Glomerular endothelial cell (primary cell): Measurements from ENCODE around the gene KIF13A. TPM values are rescaled to one million over a fixed set of nuclear protein-coding genes. Genes with fewer than 3 reads are reported as not detected.
A peak's percentile ranks its signal among the peaks of the same experiment; 100 is the strongest.
"Not testable (repeated sequence)": the region's sequence is repeated elsewhere in the genome, so short reads cannot be mapped to it uniquely, and the experiment has no call there.

Experiments
- DNase-seq: peaks from one replicate; pipeline ENCODE4 v3.0.0-alpha.2; 2011; ENCODE audit warnings: low read depth, low spot score; ENCODE audit errors: extremely low read depth
- total RNA-seq: library from RNA; depleted of rRNA; stranded (reverse); fragments of >200 nt; gene quantifications from 2 replicates; pipeline ENCODE4 v1.2.3, GENCODE V29; 2015

KIF13A gene
- total RNA-seq, 1 donor from 2014 or later, result 59.7 TPM

DNA sequence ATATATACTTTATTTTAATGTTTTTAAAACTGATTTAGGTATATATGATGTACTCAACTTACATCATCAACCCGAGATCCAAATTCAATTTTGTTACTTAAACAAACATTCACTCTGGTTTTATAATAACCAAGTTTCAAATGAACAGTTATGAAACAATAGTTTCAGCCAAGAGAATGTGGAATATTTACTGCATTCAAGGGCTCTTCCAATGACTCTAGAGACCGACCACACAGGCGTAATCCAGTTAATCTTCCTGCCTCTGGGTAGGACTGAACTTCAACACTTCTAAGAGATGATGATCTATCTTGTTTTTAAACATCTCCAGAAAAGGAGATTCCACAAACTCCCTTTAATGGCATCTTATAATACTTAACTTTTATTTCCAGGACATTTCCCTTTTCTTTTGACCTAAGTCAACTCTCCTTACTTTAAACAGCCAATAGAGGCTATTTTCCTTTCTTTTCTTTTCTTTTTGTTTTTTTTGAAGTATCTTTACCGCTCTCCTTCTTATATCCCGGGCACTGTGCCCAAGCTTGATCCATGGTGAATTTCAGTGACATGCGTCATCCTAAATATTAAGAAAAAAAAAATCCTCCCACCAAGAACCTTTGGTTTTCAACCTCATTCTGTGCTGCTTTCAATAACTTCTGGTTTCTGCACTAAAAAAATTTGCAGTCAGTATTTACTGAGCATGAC, 110.1 kb downstream of the KIF13A start:
- no peak for DNase-seq

DNA sequence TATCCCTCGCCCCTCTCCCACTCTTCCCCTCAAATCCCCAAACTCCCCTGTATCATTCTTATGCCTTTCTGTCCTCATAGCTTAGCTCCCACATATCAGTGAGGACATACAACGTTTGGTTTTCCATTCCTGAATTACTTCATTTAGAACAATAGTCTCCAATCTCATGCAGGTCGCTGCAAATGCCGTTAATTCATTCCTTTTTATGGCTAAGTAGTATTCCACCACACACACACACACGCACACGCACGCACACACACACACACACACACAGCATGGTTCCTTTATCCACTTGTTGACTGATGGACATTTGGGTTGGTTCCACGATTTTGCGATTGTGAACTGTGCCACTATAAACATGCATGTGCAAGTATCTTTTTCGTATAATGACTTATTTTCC, 112.7 kb downstream of the KIF13A start:
- no peak for DNase-seq

DNA sequence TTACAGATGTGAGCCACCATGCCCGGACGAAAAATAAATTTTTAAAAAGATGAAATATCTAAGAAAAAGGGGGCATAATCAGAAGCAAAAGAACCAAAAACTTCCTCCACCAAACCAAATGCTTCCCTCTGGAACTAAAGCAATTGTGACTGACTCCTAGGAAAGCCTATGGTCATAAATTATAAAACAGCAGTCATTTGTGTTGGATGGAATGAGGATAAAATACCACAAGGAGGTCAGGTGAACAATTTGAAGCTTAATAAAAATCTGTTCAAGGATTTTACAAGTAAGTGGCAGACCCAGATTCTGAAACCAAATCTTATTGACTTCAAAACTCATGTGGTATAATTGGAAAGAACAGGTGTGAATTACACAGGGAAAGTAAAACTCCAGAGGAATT, 114.5 kb downstream of the KIF13A start:
- no peak for DNase-seq

DNA sequence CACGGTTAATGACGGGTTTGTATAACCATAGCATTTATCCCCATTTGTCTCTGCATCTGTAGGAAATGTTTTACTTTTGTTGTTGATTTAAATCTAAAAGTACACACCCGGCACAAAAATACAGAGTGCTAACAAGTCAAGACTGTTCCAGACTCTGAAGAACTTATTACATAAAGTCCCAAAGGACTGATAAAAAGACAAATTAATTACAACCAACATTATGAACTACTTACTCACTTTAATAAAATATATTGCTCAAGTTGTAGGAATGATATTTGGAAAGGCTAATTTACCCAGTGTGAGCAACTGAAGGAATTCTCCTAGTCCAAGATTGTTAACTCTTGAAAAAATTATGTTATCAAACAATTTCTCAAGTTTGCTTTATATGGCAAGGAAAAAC, 115.6 kb downstream of the KIF13A start:
- no peak for DNase-seq

DNA sequence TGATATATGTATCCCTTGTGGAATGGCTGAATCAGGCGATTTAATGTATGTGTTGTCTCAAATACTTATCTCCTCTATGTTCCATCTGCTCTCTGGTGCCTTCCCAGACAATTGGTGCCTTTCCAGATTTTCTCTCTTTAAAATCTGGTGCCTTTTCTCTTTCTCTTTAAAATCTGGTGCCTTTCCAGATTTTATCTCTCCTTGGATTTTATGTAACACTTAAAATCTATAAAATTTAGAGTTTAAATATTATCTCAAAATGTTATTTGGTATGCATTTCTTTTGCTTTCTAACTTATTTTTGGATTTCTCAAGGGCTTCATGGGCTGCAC, 116.3 kb downstream of the KIF13A start:
- no peak for DNase-seq

DNA sequence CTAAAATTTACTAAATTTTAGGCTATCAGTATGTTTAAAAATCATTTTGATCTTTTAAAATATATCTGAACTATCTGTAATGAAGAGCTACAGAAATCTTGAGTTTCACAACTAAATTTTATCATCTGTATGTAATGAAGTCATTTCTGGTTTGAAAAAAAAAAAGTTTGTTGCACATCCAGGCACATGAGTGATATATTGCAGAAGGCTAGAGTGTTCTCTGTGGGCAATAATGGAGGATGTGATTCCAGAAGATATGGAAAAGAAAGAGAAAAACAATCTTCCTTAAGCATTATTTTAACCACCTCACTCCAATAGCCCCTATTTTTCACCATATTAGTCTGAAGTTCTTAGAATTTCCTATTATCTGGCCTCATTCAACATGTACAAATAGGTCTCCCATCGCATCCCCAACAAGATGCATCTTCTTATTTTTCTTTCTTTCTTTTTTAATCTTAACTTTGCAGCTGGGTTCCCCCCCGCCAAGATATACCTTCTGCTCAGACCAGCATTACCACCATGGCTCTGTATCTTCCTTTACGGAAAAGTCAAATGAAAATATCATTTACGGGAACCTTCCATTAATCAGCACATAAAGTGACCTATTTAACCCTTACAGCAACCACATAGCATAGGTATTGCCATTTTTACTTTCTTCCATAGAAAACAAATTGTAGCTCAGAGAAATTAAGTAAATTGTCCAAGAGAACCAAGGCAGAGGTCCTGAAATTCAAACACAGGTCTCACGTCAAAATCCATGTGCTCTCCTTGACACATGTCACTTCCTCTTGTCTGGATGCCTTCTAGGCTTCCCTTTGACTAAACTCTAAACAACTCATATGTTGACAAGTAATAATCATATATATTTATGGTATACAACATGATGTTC, 116.9 kb downstream of the KIF13A start:
- no peak for DNase-seq

DNA sequence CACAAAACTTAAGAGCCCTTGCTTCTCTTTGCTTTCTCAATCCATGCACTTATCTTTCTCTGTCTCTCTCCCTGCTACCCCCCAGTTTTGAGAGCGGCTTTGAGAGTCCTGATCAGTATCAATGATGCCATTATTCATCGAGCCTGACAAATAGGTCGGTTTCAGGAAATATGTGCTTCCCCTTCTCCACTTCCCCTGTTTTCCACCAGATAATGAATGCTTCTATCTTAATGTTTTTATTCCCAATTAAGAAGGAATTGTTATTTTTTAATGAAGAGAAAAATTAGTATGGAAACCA, 117.7 kb downstream of the KIF13A start:
- DNase-seq, result no peak

DNA sequence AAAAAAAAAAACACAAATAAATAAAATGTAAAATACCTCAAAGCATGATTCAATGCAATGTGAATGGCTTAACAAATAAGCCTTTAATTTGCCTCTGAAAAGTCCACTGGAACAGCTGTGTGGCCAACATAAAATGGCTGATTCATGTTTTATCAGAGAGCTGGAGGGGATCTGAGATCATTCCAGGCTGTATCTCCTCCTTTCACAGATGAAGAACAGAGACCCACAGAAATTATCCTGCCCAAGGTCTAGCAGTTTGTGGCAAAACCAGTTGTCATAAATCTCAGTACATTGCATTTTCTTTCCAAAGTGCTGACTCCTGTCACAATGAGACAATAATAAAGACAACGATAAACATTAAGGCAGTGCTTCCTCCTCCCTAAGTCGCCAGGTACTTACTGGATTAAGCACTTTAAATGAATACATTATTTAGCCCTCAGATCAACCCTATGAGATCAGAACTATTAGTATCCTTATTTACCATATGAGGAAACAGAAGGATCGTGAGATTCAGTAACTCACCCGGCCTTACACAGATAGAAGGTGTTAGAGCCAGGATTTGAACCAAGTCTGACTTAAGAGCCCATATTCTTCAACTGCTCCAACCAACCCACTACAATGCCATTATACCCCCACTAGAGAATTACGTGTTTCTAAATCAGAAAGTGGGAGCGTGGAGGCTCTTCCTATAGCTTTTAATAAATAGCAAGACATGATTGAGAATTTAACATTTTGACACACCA, 118.3 kb downstream of the KIF13A start:
- DNase-seq, result no peak

DNA sequence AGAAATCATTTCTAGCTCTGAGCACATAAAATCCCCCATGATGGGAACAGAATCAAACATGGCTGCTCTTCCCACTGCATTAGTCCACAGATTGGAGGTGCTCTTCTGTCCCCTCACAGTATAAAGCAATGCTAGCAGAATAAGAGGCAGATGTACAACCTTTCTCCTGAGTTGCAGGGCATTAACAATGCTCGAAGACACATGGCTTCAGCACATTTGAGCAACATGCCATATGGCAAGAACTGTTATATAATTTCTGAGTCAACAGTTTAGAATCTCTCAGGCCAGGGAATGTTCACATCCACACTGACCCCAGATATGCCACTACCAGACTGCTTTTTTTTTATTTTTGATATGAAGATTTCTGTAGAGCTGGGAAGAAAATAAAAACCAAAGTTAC, 119.6 kb downstream of the KIF13A start:
- DNase-seq, result no peak

DNA sequence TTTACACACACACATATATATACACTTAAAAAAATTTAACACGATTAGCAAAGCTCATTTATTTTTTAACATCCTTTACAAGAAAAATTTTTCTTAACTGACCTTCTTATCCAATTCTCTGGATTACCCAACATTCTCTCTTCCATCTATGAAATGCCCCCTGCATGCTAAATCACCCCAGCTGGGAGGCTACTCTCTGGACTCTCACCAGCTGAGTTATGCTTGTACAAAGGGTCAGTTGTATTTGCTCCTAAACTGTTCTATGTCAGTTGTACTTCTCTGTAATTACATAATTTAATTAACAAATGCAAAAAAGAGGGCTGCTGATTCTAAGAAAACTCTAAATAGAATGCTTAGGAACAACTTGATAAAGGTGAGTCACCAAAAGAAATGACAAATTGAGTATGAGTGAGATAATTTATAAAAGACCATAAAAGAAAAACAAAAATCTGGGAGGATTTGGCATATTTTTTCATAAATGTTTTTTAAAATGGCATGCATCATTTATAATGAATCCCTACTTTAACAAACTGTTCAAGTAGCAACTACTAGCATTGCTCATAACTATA, 120.5 kb downstream of the KIF13A start:
- DNase-seq, result no peak

DNA sequence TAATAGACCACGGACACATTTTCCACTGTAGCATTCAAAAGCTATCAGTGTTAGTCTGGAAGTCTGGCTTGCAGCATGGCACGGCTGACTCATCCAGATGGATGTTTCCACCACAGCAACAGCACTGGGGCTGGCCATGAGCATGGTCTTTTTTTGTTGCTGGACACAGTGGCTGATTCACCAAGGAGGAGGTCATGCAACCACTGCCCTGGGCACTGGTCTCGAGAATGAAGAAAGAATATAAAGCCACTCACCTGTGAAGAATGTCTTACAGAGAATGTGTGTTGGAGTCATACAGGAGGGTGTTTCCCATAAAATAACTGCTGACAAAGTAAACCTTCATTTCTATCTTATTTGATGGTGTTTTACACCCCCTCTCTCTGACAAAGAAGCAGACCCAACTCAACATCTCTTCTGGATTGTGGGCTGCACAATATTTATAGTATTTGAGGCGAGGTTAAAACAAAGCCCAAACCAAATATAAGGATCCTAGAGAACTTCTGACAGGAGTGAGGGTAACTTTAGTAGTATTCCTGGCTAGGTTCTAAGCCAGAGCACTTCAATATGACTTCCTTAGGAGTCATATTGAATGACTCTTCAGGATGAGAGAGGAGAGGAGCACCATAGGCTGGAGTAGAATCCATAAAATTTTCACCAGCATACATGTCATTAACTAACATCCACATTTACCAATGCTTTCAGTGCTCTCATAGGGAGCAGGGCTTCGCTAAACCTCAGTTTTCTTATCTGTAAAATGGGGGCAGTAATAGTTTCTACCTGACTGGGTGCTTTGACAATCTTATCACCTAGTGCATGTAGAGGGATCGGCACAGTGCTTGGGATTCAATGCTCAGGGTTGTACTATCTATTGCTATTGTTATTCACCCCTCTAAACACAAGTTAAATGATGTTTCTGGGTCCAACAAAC, 121.4 kb downstream of the KIF13A start:
- DNase-seq, result peak; percentile 77

DNA sequence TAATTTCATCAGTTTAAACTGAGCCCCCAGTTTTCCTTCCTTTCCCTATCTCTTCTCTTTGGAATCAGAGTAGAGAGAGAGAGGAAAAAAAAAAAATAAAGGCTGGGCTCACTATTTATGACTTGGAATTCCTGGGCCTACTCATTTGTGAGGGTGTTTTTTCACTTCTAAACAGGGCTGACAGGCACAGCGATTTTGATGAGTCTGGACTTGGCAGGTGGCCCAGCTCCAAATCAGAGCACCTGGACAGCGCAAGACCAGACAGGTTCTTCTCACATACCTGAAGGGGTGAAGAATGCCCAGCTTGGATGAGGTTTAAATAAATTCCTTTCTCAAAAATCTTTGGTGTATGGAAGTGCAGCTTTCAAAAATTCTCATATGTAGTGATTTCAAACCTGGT, 122.2 kb downstream of the KIF13A start:
- no peak for DNase-seq

DNA sequence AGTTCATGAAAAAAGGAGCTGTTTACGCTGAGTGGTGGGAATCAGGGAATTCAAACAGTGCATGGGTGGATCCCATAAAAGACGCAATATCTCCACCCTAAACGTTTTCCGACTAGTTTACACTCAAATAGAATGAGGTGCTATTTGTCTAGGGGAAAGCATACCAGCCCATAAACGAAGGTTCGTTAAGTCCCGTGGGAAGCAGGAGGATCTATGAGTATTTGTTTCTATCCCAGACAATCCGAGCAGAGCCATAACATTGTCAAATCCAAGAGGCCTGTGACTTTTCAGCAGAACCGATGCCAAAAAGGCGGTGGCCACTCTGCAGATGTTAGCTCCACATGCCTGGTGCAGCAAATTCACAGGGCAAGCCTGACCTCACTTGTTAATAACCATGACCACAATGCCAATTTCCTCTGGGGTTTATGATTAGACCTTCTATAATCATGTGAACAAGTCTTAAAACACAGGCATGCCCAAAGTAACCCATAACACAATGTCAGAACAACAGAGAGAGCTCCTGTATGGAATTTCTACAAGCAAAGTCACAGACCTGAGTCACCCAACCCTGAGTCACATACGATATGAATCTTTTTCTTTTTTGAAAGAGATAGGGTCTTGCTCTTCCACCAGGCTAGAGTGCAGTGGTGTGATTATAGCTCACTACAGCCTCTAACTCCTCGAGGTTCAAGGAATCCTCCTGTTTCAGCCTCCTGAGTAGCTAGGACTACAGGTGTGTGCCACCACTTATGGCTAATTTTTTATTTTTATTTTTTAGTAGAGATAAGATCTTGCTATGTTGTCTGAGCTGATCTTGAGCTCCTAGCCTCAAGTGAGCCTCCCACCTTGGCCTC, 123.3 kb downstream of the KIF13A start:
- DNase-seq, result no peak

DNA sequence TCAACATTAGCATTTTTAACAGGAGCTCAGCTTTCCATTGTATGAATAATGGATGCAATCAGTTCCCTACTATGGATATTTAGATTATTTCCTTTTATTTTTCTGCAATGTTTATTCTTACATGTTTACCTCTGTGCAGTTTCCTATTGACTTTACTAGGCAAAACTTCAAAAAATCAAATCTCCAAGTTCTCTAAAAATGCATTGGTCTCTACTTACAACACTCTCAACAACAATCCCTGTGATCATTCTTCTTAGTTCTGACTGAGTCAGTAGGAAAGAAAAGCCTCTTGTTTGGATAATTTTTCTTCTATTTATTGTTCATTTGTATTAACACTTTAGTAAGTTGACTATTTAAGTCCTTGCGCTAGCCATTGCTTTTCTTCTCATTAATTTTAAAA, 126.1 kb downstream of the KIF13A start:
- no peak for DNase-seq

DNA sequence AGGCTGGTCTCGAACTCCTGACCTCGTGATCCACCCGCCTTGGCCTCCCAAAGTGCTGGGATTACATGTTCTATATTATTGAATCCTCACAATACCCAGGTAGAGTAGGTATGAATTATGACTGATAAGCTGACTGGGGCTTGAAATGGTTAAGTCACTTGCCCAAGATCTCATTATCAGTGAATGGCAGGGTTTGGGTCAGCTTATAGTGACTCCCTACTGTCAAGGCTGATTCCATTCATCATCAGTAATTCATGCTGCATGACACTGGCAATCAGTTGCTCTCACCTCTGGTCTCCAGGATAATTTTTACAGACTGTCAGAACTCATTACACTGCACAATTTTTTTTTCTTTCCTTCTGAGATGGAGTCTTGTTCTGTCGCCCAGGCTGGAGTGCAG, 127.6 kb downstream of the KIF13A start:
- no peak for DNase-seq

DNA sequence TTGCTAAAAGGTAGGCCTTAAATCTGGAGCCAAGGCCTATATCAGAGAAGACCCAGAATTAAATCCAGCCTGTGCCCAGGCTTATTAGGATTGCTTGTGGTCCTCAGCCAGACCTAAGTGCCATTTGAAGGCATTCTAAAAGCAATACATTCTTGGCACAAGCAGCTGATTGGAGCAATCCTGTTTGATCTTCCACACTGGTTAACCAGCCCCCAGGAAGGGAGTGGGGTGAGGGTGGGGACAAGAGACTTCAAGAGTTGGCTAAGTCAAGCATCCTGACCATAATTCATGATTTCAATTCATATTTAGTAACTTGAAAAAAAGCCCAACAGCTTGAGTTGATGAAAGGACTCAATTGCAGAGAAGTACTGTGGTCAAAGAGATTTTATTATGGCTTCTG, 128.9 kb downstream of the KIF13A start:
- no peak for DNase-seq

DNA sequence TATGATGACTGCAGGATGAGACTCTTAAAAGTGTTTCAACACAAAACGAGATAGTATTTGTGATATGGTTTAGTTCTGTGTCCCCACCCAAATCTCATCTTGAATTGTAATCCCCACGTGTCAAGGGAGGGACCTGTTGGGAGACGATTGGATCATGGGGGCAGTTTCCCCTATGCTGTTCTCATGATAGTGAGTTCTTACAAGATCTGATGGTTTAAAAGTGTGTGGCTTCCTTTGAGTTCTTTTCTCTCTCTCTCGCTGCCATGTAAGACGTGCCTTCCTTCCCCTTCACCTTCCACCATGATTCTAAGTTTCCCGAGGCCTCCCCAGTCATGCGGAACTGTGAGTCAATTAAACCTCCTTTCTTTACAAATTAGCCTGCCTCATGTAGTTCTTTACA, 130.2 kb downstream of the KIF13A start:
- not testable (repeated sequence) for DNase-seq

DNA sequence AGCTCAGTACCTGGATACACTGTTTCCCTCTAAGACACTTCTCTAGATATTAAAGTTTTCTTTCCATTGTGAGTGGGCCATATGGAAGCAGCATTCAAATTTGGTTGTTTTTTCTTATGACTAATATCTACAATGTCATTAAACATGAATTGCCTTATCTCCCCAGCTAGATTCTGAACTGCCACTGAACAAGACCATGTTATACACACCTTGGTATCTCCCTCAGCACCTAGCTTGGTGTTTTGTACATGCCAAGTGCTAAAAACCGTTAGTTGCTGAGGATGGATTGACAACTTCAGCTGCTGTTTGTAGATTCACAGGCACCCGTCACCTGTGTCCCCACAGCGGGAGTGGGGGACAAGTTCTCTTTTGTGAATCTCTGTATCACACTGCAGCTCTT, 131.1 kb downstream of the KIF13A start:
- DNase-seq, result no peak

DNA sequence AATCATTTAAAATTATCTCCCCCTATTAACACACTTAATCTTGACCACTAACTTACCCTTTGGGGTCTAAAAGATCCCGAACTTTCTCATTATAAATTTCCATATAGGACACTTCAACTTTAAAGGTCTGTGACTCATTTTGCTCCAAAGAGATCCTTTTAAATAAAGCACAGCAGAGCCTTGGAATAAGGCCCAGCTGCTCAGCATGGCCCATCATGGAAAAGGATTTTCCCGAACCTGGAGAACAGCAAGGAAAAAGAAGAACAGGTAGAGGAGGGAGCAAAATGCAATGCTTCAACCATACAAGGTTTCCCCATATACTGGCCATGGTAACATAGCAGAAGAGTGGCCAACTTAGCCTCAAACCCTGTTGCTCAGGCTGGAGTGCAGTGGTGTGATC, 132.1 kb downstream of the KIF13A start:
- DNase-seq, result no peak

DNA sequence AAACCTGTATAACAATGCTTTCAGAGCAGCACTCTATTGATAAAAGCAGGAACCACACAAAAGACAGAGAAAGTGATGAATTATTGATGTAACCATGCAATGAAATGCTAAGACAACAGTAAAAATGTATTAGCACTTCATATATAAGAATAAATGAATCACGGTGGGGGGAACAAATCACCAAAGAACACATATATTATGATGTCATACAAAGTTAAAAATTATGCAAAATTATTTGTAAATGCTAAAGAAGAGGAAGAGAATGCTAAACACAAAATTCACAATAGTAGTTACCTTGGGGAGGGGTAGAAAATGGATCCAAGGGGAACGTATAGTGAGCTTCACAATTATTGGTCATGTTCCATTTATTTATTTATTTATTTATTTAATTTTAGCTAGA, 133.9 kb downstream of the KIF13A start:
- no peak for DNase-seq
